WTC11 (cell line): Measurements from ENCODE around the gene C17orf114. TPM values are rescaled to one million over a fixed set of nuclear protein-coding genes. Genes with fewer than 3 reads are reported as not detected.

Experiments
- ATAC-seq: fragments of 200-7000 bp; cut with Tn5 transposase; 2 replicates; pipeline ENCODE4 v1.10.0; 2021; ENCODE audit warnings: mild to moderate bottlenecking, moderate library complexity
- CTCF ChIA-PET: fragments of 300-600 bp; sonication (Branson Sonifier 250); formaldehyde crosslinking; loops from one replicate; lab custom pipeline; 2021; ENCODE audit warnings: antibody characterized with exemption; lab: Charles Lee
- POLR2A ChIA-PET: fragments of 350-600 bp; sonication (Branson Sonifier 250); formaldehyde crosslinking; loops from one replicate; lab custom pipeline; 2021; ENCODE audit warnings: antibody characterized with exemption; lab: Charles Lee
- DNase-seq: peaks from one replicate; pipeline ENCODE4 v3.0.0; 2021; ENCODE audit warnings: low spot score
- H3K27ac Mint-ChIP-seq: 2 replicates; pipeline ENCODE4 v1.8.0; 2021; ENCODE audit warnings: mixed read lengths
- H3K27me3 Mint-ChIP-seq: 2 replicates; pipeline ENCODE4 v1.8.0; 2021; ENCODE audit warnings: low read depth, mild to moderate bottlenecking, moderate library complexity, mixed read lengths
- H3K36me3 Mint-ChIP-seq: 2 replicates; pipeline ENCODE4 v1.8.0; 2021; ENCODE audit warnings: mixed read lengths
- H3K4me1 Mint-ChIP-seq: 2 replicates; pipeline ENCODE4 v1.8.0; 2022; ENCODE audit warnings: mixed read lengths
- H3K4me3 Mint-ChIP-seq: 2 replicates; pipeline ENCODE4 v1.8.0; 2021; ENCODE audit warnings: mild to moderate bottlenecking, moderate library complexity, mixed read lengths
- H3K9me3 Mint-ChIP-seq: 2 replicates; pipeline ENCODE4 v1.8.0; 2021; ENCODE audit warnings: mixed read lengths
- GABPB1 ChIP-seq: sonication (generic); formaldehyde crosslinking; IDR thresholded peaks from 2 replicates; pipeline ENCODE4 v1.8.1; 2023; ENCODE audit warnings: mild to moderate bottlenecking, missing genetic modification reagents
- HMGA2 ChIP-seq: fragments of 250-450 bp; sonication (Bioruptor Pico); IDR thresholded peaks from 2 replicates; pipeline ENCODE4 v1.4.0; 2021; ENCODE audit warnings: mild to moderate bottlenecking, moderate library complexity
- KAT7 ChIP-seq: sonication (generic); formaldehyde crosslinking; IDR thresholded peaks from 2 replicates; pipeline ENCODE4 v1.8.1; 2023; ENCODE audit warnings: missing genetic modification reagents, mild to moderate bottlenecking, borderline replicate concordance
- TCF7 ChIP-seq: sonication (generic); formaldehyde crosslinking; IDR thresholded peaks from 2 replicates; pipeline ENCODE4 v1.8.0; 2022; ENCODE audit warnings: mild to moderate bottlenecking, low read depth, missing genetic modification reagents, moderate library complexity
- USF2 ChIP-seq: sonication (generic); formaldehyde crosslinking; IDR thresholded peaks from 2 replicates; pipeline ENCODE4 v1.8.1; 2023; ENCODE audit warnings: mild to moderate bottlenecking, missing genetic modification reagents, moderate library complexity
- ZNF396 ChIP-seq: fragments of 250-450 bp; sonication (Bioruptor Pico); IDR thresholded peaks from 2 replicates; pipeline ENCODE4 v1.8.0; 2021; ENCODE audit warnings: mild to moderate bottlenecking, moderate library complexity, borderline replicate concordance
- total RNA-seq: library from RNA; stranded (reverse); gene quantifications from 3 replicates; pipeline ENCODE4 v1.2.3, GENCODE V29; 2021

C17orf114 gene

GRCh38 chr17:4759776-4760236 is 42.3 kb downstream of the C17orf114 start:
- peak; percentile 84 for TF ChIP-seq GABPB1
- no peak for TF ChIP-seq TCF7
- TF ChIP-seq, all 79 proteins: peak for 1
- Mint-ChIP-seq H3K4me3 (no peak overlapping the region), H3K4me1 (no peaks in the 10 kb centered on the region), H3K9me3 (no peaks in the 10 kb centered on the region), H3K36me3 (no peaks in the 10 kb centered on the region), H3K27ac (no peak overlapping the region), H3K27me3 (peaks cover 6% of the 10 kb centered on the region; the same call in 1 of the 2 replicates)
- CTCF ChIA-PET, result interaction anchor here (1.1 kb wide), 1 partner anchor 30 kb away, joined by 4 read pairs; no protein-coding TSS in a partner anchor
- DNase-seq, result no peak
- ATAC-seq, result no peak
- POLR2A ChIA-PET, result no interaction called here

- Mint-ChIP-seq H3K27me3 (peaks cover 7% of the 10 kb centered on the region; the same call in 1 of the 2 replicates), H3K27ac (no peak overlapping the region), H3K4me3 (no peak overlapping the region), H3K4me1 (peaks cover 6% of the 10 kb centered on the region)
- CTCF ChIA-PET, result interaction anchor here (1.0 kb wide), 1 partner anchor 48 kb away, joined by 3 read pairs; no protein-coding TSS in a partner anchor
- no peak for DNase-seq
- ATAC-seq, result no peak
- peak; percentile 95 for TF ChIP-seq HMGA2 (CRISPR knock-in tag)
- no peak for TF ChIP-seq KAT7
- TF ChIP-seq USF2 (CRISPR knock-in tag), result no peak
- TF ChIP-seq, all 79 proteins: peak for 1
- POLR2A ChIA-PET, result interaction anchor here (0.6 kb wide), 1 partner anchor 27 kb away, joined by 3 read pairs; no protein-coding TSS in a partner anchor
- Mint-ChIP-seq H3K9me3 (no peaks in the 10 kb centered on the region), H3K36me3 (no peaks in the 10 kb centered on the region)
Measured at GRCh38 chr17:4753392-4753791, 48.7 kb downstream of the C17orf114 start.

- ChIA-PET POLR2A (no interaction called here), CTCF (no interaction called here)
- no peak for DNase-seq
- Mint-ChIP-seq H3K4me1 (peaks cover 7% of the 10 kb centered on the region), H3K9me3 (no peaks in the 10 kb centered on the region), H3K27me3 (peaks cover 7% of the 10 kb centered on the region), H3K4me3 (no peak overlapping the region)
- peak; percentile 95 for TF ChIP-seq GABPB1
- TF ChIP-seq ZNF396, result no peak
- TF ChIP-seq, all 79 proteins: peak for 1
- no peak for ATAC-seq
- Mint-ChIP-seq H3K36me3 (no peaks in the 10 kb centered on the region), H3K27ac (no peak overlapping the region)
Measured at GRCh38 chr17:4751932-4752331, 50.2 kb downstream of the C17orf114 start.

Other genes starting within 250 kb of the C17orf114 start
- 108 to 163 TPM (median 118 TPM) in 3 replicates for gene MYBBP1A, start 246.9 kb downstream of the C17orf114 start, total RNA-seq
- gene GGT6, start 241.8 kb downstream of the C17orf114 start, total RNA-seq, result 0.07 to 0.37 TPM (median 0.18 TPM) in 3 replicates
- 2.7 to 3.8 TPM (median 3.8 TPM) in 3 replicates for gene SMTNL2, start 217.8 kb downstream of the C17orf114 start, total RNA-seq
- gene ALOX15, start 160.7 kb downstream of the C17orf114 start, total RNA-seq, result 0.32 to 0.82 TPM (median 0.50 TPM) in 3 replicates
- 177 to 218 TPM (median 178 TPM) in 3 replicates for gene PELP1, start 98.2 kb downstream of the C17orf114 start, total RNA-seq
- 79.7 to 87.8 TPM (median 81.0 TPM) in 3 replicates for gene ARRB2, start 91.7 kb downstream of the C17orf114 start, total RNA-seq
- gene MED11, start 70.9 kb downstream of the C17orf114 start, total RNA-seq, result 18.6 to 21.3 TPM (median 21.2 TPM) in 3 replicates
- gene ZMYND15, start 62.5 kb downstream of the C17orf114 start, total RNA-seq, result 0.39 to 0.71 TPM (median 0.63 TPM) in 3 replicates
- 3.2 to 3.8 TPM (median 3.5 TPM) in 3 replicates for gene CXCL16, start 62.4 kb downstream of the C17orf114 start, total RNA-seq
- not detected in 3 replicates for gene TM4SF5, start 30.4 kb downstream of the C17orf114 start, total RNA-seq
- gene VMO1, start 16.0 kb downstream of the C17orf114 start, total RNA-seq, result 1.2 to 2.1 TPM (median 1.7 TPM) in 3 replicates
- gene GLTPD2, start 13.4 kb downstream of the C17orf114 start, total RNA-seq, result 0.41 to 0.44 TPM in 2 of 3 replicates, not detected in the other
- gene PSMB6, start 6.2 kb downstream of the C17orf114 start, total RNA-seq, result 294 to 305 TPM (median 296 TPM) in 3 replicates
- 51.3 to 64.9 TPM (median 52.1 TPM) in 3 replicates for gene PLD2, start 4.8 kb upstream of the C17orf114 start, total RNA-seq
- 92.1 to 105 TPM (median 96.2 TPM) in 3 replicates for gene MINK1, start 31.0 kb upstream of the C17orf114 start, total RNA-seq
- 8.2 to 8.7 TPM (median 8.7 TPM) in 3 replicates for gene C17orf107, start 97.2 kb upstream of the C17orf114 start, total RNA-seq
- gene CHRNE, start 100.8 kb upstream of the C17orf114 start, total RNA-seq, result 0.64 to 0.78 TPM (median 0.70 TPM) in 3 replicates
- gene GP1BA, start 129.9 kb upstream of the C17orf114 start, total RNA-seq, result not detected in 3 replicates
- 73.7 to 83.3 TPM (median 76.8 TPM) in 3 replicates for gene SLC25A11, start 137.7 kb upstream of the C17orf114 start, total RNA-seq
- gene RNF167, start 137.9 kb upstream of the C17orf114 start, total RNA-seq, result 121 to 143 TPM (median 122 TPM) in 3 replicates
- gene PFN1, start 146.2 kb upstream of the C17orf114 start, total RNA-seq, result 1,289 to 1,315 TPM (median 1,307 TPM) in 3 replicates
- gene ENO3, start 148.8 kb upstream of the C17orf114 start, total RNA-seq, result 30.9 to 40.3 TPM (median 37.7 TPM) in 3 replicates
- gene SPAG7, start 165.5 kb upstream of the C17orf114 start, total RNA-seq, result 97.3 to 103 TPM (median 101 TPM) in 3 replicates
- gene CAMTA2, start 185.3 kb upstream of the C17orf114 start, total RNA-seq, result 9.2 to 14.2 TPM (median 12.3 TPM) in 3 replicates
- 0.61 to 1.1 TPM (median 1.1 TPM) in 3 replicates for gene INCA1, start 195.2 kb upstream of the C17orf114 start, total RNA-seq
- gene KIF1C, start 195.6 kb upstream of the C17orf114 start, total RNA-seq, result 112 to 130 TPM (median 115 TPM) in 3 replicates
- gene SLC52A1, start 233.1 kb upstream of the C17orf114 start, total RNA-seq, result 0.78 to 1.1 TPM (median 0.99 TPM) in 3 replicates